NCI-H1092 treated with DMSO at 0.1 percent for 48 hours (cell line): Measurements from ENCODE around the gene GOLM1.
"Not testable (repeated sequence)": the region's sequence is repeated elsewhere in the genome, so short reads cannot be mapped to it uniquely, and the experiment has no call there.

Source experiments
- DNase-seq: peaks from one replicate; lab custom pipeline; 2025; lab: John Stamatoyannopoulos, UW

The GOLM1 gene

GRCh38 chr9:86082870-86083269 is 16.5 kb downstream of the GOLM1 start:
- peak; percentile 92 for DNase-seq

GRCh38 chr9:86079865-86080469 is 19.4 kb downstream of the GOLM1 start:
- peak; percentile 10 for DNase-seq

GRCh38 chr9:86079421-86079831 is 19.9 kb downstream of the GOLM1 start:
- DNase-seq, result no peak

- DNase-seq, result no peak
Observed at GRCh38 chr9:86078731-86079130, 20.6 kb downstream of the GOLM1 start.

GRCh38 chr9:86077276-86077675 is 22.1 kb downstream of the GOLM1 start:
- DNase-seq, result no peak

- DNase-seq, result no peak
Observed at GRCh38 chr9:86075132-86076109, 23.9 kb downstream of the GOLM1 start.

- DNase-seq, result no peak
Observed at GRCh38 chr9:86073839-86074238, 25.5 kb downstream of the GOLM1 start.

- DNase-seq, result no peak
Observed at GRCh38 chr9:86072394-86072877, 26.9 kb downstream of the GOLM1 start.

- no peak for DNase-seq
Observed at GRCh38 chr9:86069206-86069869, 30.0 kb downstream of the GOLM1 start.

- DNase-seq, result no peak
Observed at GRCh38 chr9:86064220-86064619, 35.1 kb downstream of the GOLM1 start.

GRCh38 chr9:86062845-86063693 is 36.3 kb downstream of the GOLM1 start:
- DNase-seq, result no peak

- no peak for DNase-seq
Observed at GRCh38 chr9:86061972-86062739, 37.2 kb downstream of the GOLM1 start.

GRCh38 chr9:86057491-86057890 is 41.9 kb downstream of the GOLM1 start:
- no peak for DNase-seq

GRCh38 chr9:86054695-86055094 is 44.7 kb downstream of the GOLM1 start:
- DNase-seq, result no peak

- no peak for DNase-seq
Observed at GRCh38 chr9:86052556-86053468, 46.5 kb downstream of the GOLM1 start.

- DNase-seq, result not testable (repeated sequence)
Observed at GRCh38 chr9:86048018-86048742, 51.2 kb downstream of the GOLM1 start.

GRCh38 chr9:86047361-86047760 is 52.0 kb downstream of the GOLM1 start:
- no peak for DNase-seq

GRCh38 chr9:86046930-86047341 is 52.4 kb downstream of the GOLM1 start:
- DNase-seq, result no peak

- no peak for DNase-seq
Observed at GRCh38 chr9:86046071-86046636, 53.2 kb downstream of the GOLM1 start.
